Measurements from ENCODE around the gene CXCR6. TPM values are rescaled to one million over a fixed set of nuclear protein-coding genes. Genes with fewer than 3 reads are reported as not detected.

Gene CXCR6
- total RNA-seq, 4 donors from 2014 or later, result 2.5 to 14.7 (median 2.7) TPM

GRCh38 chr3:45986303-45986982, 43.2 kb downstream of the CXCR6 start:
- DNase-seq (ENCODE audit: low spot score) (no peak), ATAC-seq (ENCODE audit: low FRiP score) (no peak)
- TF ChIP-seq CTCF (IDR thresholded peaks at IDR 0.05), result no peak

- TF ChIP-seq CTCF (IDR thresholded peaks at IDR 0.05), result no peak
- peak; percentile 10 for ATAC-seq (ENCODE audit: low FRiP score)
- DNase-seq (ENCODE audit: low spot score), result no peak
Measured at GRCh38 chr3:45987368-45988291, 44.4 kb downstream of the CXCR6 start.

- no peak for TF ChIP-seq CTCF (IDR thresholded peaks at IDR 0.05)
- DNase-seq (ENCODE audit: low spot score) (no peak), ATAC-seq (ENCODE audit: low FRiP score) (no peak)
Measured at GRCh38 chr3:45988362-45988761, 45.1 kb downstream of the CXCR6 start.

GRCh38 chr3:45988804-45989203, 45.5 kb downstream of the CXCR6 start:
- DNase-seq (ENCODE audit: low spot score), result no peak
- peak; percentile 47 for ATAC-seq (ENCODE audit: low FRiP score)
- no peak for TF ChIP-seq CTCF (IDR thresholded peaks at IDR 0.05)

GRCh38 chr3:45990181-45990580, 46.9 kb downstream of the CXCR6 start:
- no peak for TF ChIP-seq CTCF (IDR thresholded peaks at IDR 0.05)
- DNase-seq (ENCODE audit: low spot score) (no peak), ATAC-seq (ENCODE audit: low FRiP score) (no peak)

- ATAC-seq (ENCODE audit: low FRiP score), result no peak
- TF ChIP-seq CTCF (IDR thresholded peaks at IDR 0.05), result no peak
- no peak for DNase-seq (ENCODE audit: low spot score)
Measured at GRCh38 chr3:45991341-45991740, 48.1 kb downstream of the CXCR6 start.

Data from omental fat pad (tissue), 4 donors.